Forelimb muscle (tissue), 1 donor: Measurements from ENCODE around the gene TP53INP2. TPM values are rescaled to one million over a fixed set of nuclear protein-coding genes. Genes with fewer than 3 reads are reported as not detected.
"Not testable (repeated sequence)": the region's sequence is repeated elsewhere in the genome, so short reads cannot be mapped to it uniquely, and the experiment has no call there.

ENCODE experiments used
- DNase-seq: peaks from one replicate; pipeline ENCODE4 v3.0.0-alpha.2; 2013; ENCODE audit warnings: low read depth
- polyA plus RNA-seq: library from polyadenylated mRNA; unstranded; fragments of 120-200 nt; gene quantifications from one replicate; pipeline ENCODE4 v1.2.1, GENCODE V29; 2013; ENCODE audit not compliant: insufficient read length

TP53INP2 gene
- polyA plus RNA-seq, 1 donor = 10.5 TPM

- no peak for DNase-seq
These were observed 1.5 kb downstream of the TP53INP2 start for GRCh38 chr20:34705397-34706301.

- no peak for DNase-seq
These were observed 2.2 kb downstream of the TP53INP2 start for GRCh38 chr20:34706302-34706875.

- no peak for DNase-seq
These were observed 3.0 kb downstream of the TP53INP2 start for GRCh38 chr20:34706912-34707784.

GRCh38 chr20:34708621-34709043 is 4.5 kb downstream of the TP53INP2 start:
- no peak for DNase-seq

- no peak for DNase-seq
These were observed 5.1 kb downstream of the TP53INP2 start for GRCh38 chr20:34709044-34709830.

- no peak for DNase-seq
These were observed 5.9 kb downstream of the TP53INP2 start for GRCh38 chr20:34709831-34710567.

GRCh38 chr20:34710568-34710839 is 6.4 kb downstream of the TP53INP2 start:
- no peak for DNase-seq

GRCh38 chr20:34710861-34711574 is 6.9 kb downstream of the TP53INP2 start:
- DNase-seq = no peak

- no peak for DNase-seq
These were observed 7.8 kb downstream of the TP53INP2 start for GRCh38 chr20:34711813-34712430.

- DNase-seq = no peak
These were observed 8.5 kb downstream of the TP53INP2 start for GRCh38 chr20:34712525-34713192.

- no peak for DNase-seq
These were observed 9.2 kb downstream of the TP53INP2 start for GRCh38 chr20:34713194-34713943.

- DNase-seq = not testable (repeated sequence)
These were observed 9.9 kb downstream of the TP53INP2 start for GRCh38 chr20:34713944-34714515.

- DNase-seq = no peak
These were observed 11.2 kb downstream of the TP53INP2 start for GRCh38 chr20:34715384-34715783.

- no peak for DNase-seq
These were observed 12.7 kb downstream of the TP53INP2 start for GRCh38 chr20:34716921-34717229.

GRCh38 chr20:34717230-34718095 is 13.3 kb downstream of the TP53INP2 start:
- no peak for DNase-seq

- not testable (repeated sequence) for DNase-seq
These were observed 15.3 kb downstream of the TP53INP2 start for GRCh38 chr20:34719242-34720017.
